Neutrophil (primary cell): Measurements from ENCODE around the gene NBEA.

Experiments used
- H3K27ac ChIP-seq: fragments of 200-600 bp; sonication (generic); 2 replicates; pipeline ENCODE4 v1.5.1; 2016; ENCODE audit warnings: mild to moderate bottlenecking, moderate library complexity
- H3K27me3 ChIP-seq: fragments of 200-600 bp; sonication (generic); 2 replicates; pipeline ENCODE4 v1.6.0; 2016; ENCODE audit warnings: mild to moderate bottlenecking
- H3K36me3 ChIP-seq: fragments of 200-600 bp; sonication (generic); 2 replicates; pipeline ENCODE4 v1.5.1; 2017
- H3K4me1 ChIP-seq, 2 experiments: fragments of 200-600 bp in 1 of 2; sonication (generic) in 1 of 2; 1 replicate in 1 of 2; 2 replicates in 1 of 2; pipeline versions ENCODE4 v1.5.1 to v1.6.1; 2013 to 2016; ENCODE audit warnings: low read depth in 1 of 2, low read length in 1 of 2, mild to moderate bottlenecking in 1 of 2, moderate library complexity in 1 of 2; ENCODE audit not compliant: control insufficient read depth in 1 of 2, insufficient read depth in 1 of 2
- H3K4me3 ChIP-seq, 2 experiments: fragments of 200-600 bp in 1 of 2; sonication (generic) in 1 of 2; 1 replicate in 1 of 2; 2 replicates in 1 of 2; pipeline ENCODE4 v1.5.1; 2013 to 2016; ENCODE audit warnings: low read depth in 1 of 2, low read length in 1 of 2, mild to moderate bottlenecking in 1 of 2, moderate library complexity in 1 of 2
- H3K9me3 ChIP-seq: fragments of 200-600 bp; sonication (generic); 2 replicates; pipeline ENCODE4 v1.5.1; 2016
- TF ChIP-seq, protein P1 (sequence below): fragments of 200-600 bp; sonication (generic); IDR thresholded peaks from 2 replicates; pipeline ENCODE4 v1.5.1; 2016; ENCODE audit warnings: antibody characterized with exemption

The NBEA gene

GRCh38 chr13:35449821-35450220 lies 507.8 kb downstream of the NBEA start:
- Histone ChIP-seq H3K36me3 (no peaks in the 10 kb centered on the region), H3K4me3 (no peak overlapping the region), H3K9me3 (no peaks in the 10 kb centered on the region), H3K4me1 (no peaks in the 10 kb centered on the region), H3K27me3 (no peaks in the 10 kb centered on the region), H3K27ac (no peak overlapping the region)
- TF ChIP-seq, protein P1, sequence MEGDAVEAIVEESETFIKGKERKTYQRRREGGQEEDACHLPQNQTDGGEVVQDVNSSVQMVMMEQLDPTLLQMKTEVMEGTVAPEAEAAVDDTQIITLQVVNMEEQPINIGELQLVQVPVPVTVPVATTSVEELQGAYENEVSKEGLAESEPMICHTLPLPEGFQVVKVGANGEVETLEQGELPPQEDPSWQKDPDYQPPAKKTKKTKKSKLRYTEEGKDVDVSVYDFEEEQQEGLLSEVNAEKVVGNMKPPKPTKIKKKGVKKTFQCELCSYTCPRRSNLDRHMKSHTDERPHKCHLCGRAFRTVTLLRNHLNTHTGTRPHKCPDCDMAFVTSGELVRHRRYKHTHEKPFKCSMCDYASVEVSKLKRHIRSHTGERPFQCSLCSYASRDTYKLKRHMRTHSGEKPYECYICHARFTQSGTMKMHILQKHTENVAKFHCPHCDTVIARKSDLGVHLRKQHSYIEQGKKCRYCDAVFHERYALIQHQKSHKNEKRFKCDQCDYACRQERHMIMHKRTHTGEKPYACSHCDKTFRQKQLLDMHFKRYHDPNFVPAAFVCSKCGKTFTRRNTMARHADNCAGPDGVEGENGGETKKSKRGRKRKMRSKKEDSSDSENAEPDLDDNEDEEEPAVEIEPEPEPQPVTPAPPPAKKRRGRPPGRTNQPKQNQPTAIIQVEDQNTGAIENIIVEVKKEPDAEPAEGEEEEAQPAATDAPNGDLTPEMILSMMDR: no peak

DNA sequence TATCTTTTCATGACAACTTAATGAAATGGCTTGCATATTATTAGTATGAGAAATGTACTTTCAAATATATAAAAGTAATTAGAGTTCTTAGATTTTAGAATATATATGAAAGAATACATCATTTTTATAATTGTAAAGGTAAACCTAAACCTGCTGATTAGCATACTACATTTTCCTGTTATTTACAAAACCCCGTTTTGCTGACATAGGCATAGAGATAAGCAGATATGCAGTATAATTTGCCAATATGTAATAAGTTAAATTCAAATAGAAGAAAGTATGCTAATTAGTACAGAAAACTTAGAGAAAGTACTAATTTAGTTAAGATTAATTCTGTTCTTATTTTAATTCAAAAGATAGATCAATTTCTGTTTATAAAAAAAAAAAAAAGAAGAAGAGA lies 513.0 kb downstream of the NBEA start:
- no peak overlapping the region for H3K4me3 ChIP-seq
- no peaks in the 10 kb centered on the region for H3K36me3 ChIP-seq
- H3K9me3 ChIP-seq: no peaks in the 10 kb centered on the region
- TF ChIP-seq, protein P1: no peak
- H3K4me1 ChIP-seq: no peaks in the 10 kb centered on the region
- H3K27me3 ChIP-seq: no peaks in the 10 kb centered on the region
- H3K27ac ChIP-seq: no peak overlapping the region

DNA sequence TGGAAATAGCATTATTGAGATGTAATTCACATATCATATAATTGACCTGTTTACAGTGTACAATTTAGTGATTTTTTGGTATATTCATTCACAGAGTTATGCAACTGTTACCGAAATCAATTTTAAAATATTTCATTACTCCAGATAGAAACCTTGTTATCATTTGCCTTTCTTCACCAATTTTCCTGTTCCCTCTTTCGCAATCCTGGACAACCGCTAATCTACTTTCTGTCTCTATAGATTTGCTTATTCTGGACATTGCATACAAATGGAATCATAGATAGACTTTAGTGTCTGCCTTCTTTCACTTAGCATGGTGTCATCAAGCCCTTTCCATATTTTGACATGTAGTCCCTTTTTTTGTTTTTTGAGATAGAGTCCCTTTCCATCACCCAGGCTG lies 515.2 kb downstream of the NBEA start:
- Histone ChIP-seq H3K27ac (no peak overlapping the region), H3K36me3 (no peaks in the 10 kb centered on the region), H3K27me3 (no peaks in the 10 kb centered on the region), H3K4me3 (no peak overlapping the region), H3K4me1 (no peaks in the 10 kb centered on the region), H3K9me3 (no peaks in the 10 kb centered on the region)
- TF ChIP-seq, protein P1: no peak

DNA sequence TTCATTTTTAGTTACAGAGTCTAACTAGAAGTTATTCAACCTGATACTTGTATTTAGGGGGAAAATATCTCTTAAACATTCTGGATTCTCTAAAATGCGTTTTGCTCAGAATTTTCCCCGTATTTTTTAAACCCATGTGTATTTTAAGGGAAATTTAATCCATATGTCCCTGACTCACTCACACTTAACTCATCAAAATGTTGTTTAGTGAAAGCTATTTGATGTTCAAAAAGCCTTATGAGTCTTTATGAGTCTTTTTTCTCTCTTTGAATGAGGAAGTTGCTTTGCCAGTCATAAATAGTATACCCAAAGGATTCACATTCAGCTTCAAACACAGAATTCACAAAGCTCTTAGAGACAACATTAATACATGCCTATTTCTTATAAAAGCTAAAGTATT lies 518.0 kb downstream of the NBEA start:
- no peaks in the 10 kb centered on the region for H3K36me3 ChIP-seq
- H3K9me3 ChIP-seq: no peaks in the 10 kb centered on the region
- H3K4me3 ChIP-seq: no peak overlapping the region
- H3K27me3 ChIP-seq: no peaks in the 10 kb centered on the region
- no peak overlapping the region for H3K27ac ChIP-seq
- no peaks in the 10 kb centered on the region for H3K4me1 ChIP-seq
- TF ChIP-seq, protein P1: no peak

- H3K9me3 ChIP-seq: no peaks in the 10 kb centered on the region
- H3K36me3 ChIP-seq: no peaks in the 10 kb centered on the region
- H3K4me3 ChIP-seq: no peak overlapping the region
- no peak overlapping the region for H3K27ac ChIP-seq
- H3K27me3 ChIP-seq: peaks cover 31% of the 10 kb centered on the region
- H3K4me1 ChIP-seq: no peaks in the 10 kb centered on the region
- TF ChIP-seq, protein P1: no peak
Observed at GRCh38 chr13:35465371-35465770, 523.3 kb downstream of the NBEA start.

DNA sequence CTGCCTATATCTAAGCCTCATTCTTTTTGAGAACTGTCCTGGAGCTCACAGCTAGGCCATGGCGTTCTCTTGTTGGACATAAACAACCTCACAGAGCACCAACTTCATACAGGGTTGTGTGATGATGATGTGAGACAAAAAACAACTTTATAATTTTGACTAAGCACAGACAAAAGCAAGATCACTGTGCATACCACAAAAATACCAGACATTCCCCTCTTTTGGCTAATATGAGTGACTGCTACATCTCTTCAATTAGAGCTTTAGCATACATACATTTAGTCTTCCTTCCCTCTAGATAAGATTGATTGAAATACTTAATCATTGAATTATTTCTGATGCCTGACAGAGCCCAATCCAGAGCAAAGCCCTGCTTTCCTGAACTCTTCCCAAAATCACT lies 526.1 kb downstream of the NBEA start:
- no peaks in the 10 kb centered on the region for H3K36me3 ChIP-seq
- H3K27me3 ChIP-seq: peaks cover 60% of the 10 kb centered on the region

More for the DNA sequence above, 526.1 kb downstream of the NBEA start:
- Histone ChIP-seq H3K27ac (no peak overlapping the region), H3K4me1 (no peaks in the 10 kb centered on the region), H3K9me3 (no peaks in the 10 kb centered on the region), H3K4me3 (no peak overlapping the region)
- TF ChIP-seq, protein P1: no peak
